ENCODE measurements around the gene CACNA2D4. TPM values are rescaled to one million over a fixed set of nuclear protein-coding genes. Genes with fewer than 3 reads are reported as not detected.

The CACNA2D4 gene
- total and polyA plus RNA-seq, 2 donors (not counting 3 experiments of a cell fraction or from before 2014, with no cell fraction given) = 0.58 to 0.73 TPM

DNA sequence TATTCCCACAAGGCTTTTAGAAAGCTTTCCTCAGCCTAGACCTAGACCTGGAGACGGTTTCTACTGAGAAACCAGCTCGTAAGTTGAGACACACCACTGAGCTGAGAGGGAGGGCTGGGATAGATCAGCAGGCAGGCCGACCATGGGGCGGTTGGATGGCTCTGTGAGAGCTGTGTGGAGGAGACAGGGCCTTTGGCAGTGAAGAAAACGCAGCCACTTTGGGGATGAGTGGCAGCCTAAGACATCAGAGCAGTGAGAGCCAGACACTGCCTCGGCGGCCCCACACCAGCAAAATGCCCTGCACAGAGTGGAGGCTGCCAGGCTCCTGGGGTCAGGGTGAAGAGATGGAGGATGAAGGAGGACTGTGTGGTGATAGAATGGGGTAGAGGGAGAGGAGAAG lies 46.0 kb downstream of the CACNA2D4 start:
- ChIA-PET CTCF (no interaction called here), POLR2A (no interaction called here)
- no TSS peak for BruUV-seq (replicated peaks)
- H3K9ac ChIP-seq (replicated peaks; ENCODE audit: extremely low read depth, insufficient read depth, low read length) = no peak overlapping the region
- H3K79me2 ChIP-seq (ENCODE audit: control insufficient read depth, insufficient read depth, low read length) = no peaks in the 10 kb centered on the region
- DNase-seq (ENCODE audit: low read depth, low spot score) = no peak
- no peak overlapping the region for H3K4me3 ChIP-seq (replicated peaks in 1 of 3; ENCODE audit: insufficient read depth in 1 of 3, low read depth in 1 of 3, low read length in 3 of 3)
- peaks cover 0 to 5% of the 10 kb centered on the region in 2 experiments for H3K27me3 ChIP-seq (ENCODE audit: control insufficient read depth in 2 of 2, insufficient read depth in 2 of 2, low read length in 2 of 2)
- dilution Hi-C loops (cut with MboI; ENCODE audit: extremely low pct_ligation_motif_present, low sequenced_read_pairs) (no loop called here), intact Hi-C loops (cut with micrococcal nuclease) (no loop called here)
- H2AFZ ChIP-seq (ENCODE audit: low read depth, low read length) = no peak overlapping the region
- TF ChIP-seq FOS (IDR thresholded peaks at IDR 0.05; ENCODE audit: borderline replicate concordance, insufficient read depth, low read length) (no peak), JUN (IDR thresholded peaks at IDR 0.05; ENCODE audit: borderline replicate concordance, insufficient read depth, insufficient read length, low read depth) (no peak), POLR2AphosphoS5 (IDR thresholded peaks at IDR 0.05; ENCODE audit: insufficient read depth, low read depth, low read length) (no peak), EZH2 (IDR thresholded peaks at IDR 0.05; ENCODE audit: borderline replicate concordance, low read depth, low read length, severe bottlenecking) (no peak), MYC (IDR thresholded peaks at IDR 0.05; ENCODE audit: low read depth, low read length) (no peak), GATA2 (IDR thresholded peaks at IDR 0.05; ENCODE audit: insufficient read depth, insufficient read length, low read depth, low read length) (no peak), POLR2A (IDR thresholded peaks at IDR 0.05; ENCODE audit: low read depth, low read length) (no peak)
- TF ChIP-seq, protein P1, sequence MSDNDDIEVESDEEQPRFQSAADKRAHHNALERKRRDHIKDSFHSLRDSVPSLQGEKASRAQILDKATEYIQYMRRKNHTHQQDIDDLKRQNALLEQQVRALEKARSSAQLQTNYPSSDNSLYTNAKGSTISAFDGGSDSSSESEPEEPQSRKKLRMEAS (IDR thresholded peaks at IDR 0.05; ENCODE audit: insufficient read depth, insufficient read length) = no peak
- TF ChIP-seq, protein P2, sequence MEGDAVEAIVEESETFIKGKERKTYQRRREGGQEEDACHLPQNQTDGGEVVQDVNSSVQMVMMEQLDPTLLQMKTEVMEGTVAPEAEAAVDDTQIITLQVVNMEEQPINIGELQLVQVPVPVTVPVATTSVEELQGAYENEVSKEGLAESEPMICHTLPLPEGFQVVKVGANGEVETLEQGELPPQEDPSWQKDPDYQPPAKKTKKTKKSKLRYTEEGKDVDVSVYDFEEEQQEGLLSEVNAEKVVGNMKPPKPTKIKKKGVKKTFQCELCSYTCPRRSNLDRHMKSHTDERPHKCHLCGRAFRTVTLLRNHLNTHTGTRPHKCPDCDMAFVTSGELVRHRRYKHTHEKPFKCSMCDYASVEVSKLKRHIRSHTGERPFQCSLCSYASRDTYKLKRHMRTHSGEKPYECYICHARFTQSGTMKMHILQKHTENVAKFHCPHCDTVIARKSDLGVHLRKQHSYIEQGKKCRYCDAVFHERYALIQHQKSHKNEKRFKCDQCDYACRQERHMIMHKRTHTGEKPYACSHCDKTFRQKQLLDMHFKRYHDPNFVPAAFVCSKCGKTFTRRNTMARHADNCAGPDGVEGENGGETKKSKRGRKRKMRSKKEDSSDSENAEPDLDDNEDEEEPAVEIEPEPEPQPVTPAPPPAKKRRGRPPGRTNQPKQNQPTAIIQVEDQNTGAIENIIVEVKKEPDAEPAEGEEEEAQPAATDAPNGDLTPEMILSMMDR (IDR thresholded peaks at IDR 0.05; ENCODE audit: extremely low read depth in 1 of 2, insufficient read depth in 1 of 2, low read depth in 1 of 2, low read length in 2 of 2) = no peak
- no peak overlapping the region for H3K27ac ChIP-seq (ENCODE audit: insufficient read depth, low read depth, low read length)
- no peaks in the 10 kb centered on the region for H3K36me3 ChIP-seq (ENCODE audit: control insufficient read depth in 2 of 2, extremely low read depth in 1 of 2, insufficient read depth in 2 of 2, low read length in 2 of 2)
- H3K4me2 ChIP-seq (ENCODE audit: insufficient read depth, low read length) = no peak overlapping the region
- no peak for FAIRE-seq
- no peaks in the 10 kb centered on the region for H4K20me1 ChIP-seq (replicated peaks; ENCODE audit: control insufficient read depth, extremely low read depth, insufficient read depth, low read length)
- H3K9me3 ChIP-seq (replicated peaks; ENCODE audit: control insufficient read depth, insufficient read depth, low read length) = no peaks in the 10 kb centered on the region
- H3K9me1 ChIP-seq (replicated peaks; ENCODE audit: control insufficient read depth, extremely low read depth, insufficient read depth, low read length) = no peaks in the 10 kb centered on the region
- no peaks in the 10 kb centered on the region for H3K4me1 ChIP-seq (ENCODE audit: control insufficient read depth, extremely low read depth, insufficient read depth, low read length)

All from endothelial cell of umbilical vein (primary cell).